Loucy (cell line): ENCODE measurements around the gene PHF12.

Source experiments
- CTCF ChIP-seq: fragments of 200-600 bp; sonication (generic); conservative IDR thresholded peaks from 2 replicates; pipeline ENCODE4 v1.5.1; 2014; ENCODE audit warnings: mild to moderate bottlenecking, antibody characterized with exemption, low read length
- EZH2phosphoT487 ChIP-seq: fragments of 200-600 bp; IDR thresholded peaks from 2 replicates; pipeline ENCODE4 v1.6.1; 2018; ENCODE audit warnings: antibody characterized with exemption, mild to moderate bottlenecking, moderate library complexity, borderline replicate concordance

GRCh38 chr17:28855336-28855679 is 96.0 kb downstream of the PHF12 start:
- no peak for TF ChIP-seq CTCF
- no peak for TF ChIP-seq EZH2phosphoT487
